Motor neuron (in vitro differentiated cells): ENCODE data around the gene BACE1. TPM values are rescaled to one million over a fixed set of nuclear protein-coding genes. Genes with fewer than 3 reads are reported as not detected.

Source experiments
- ATAC-seq, 8 experiments: fragments of 200-7000 bp; cut with Tn5 transposase; replicated peaks in 6 of 8; 2 replicates each; pipeline ENCODE4 v1.8.0; 2021; ENCODE audit warnings: mild to moderate bottlenecking in 8 of 8, moderate library complexity in 8 of 8
- H3K27ac ChIP-seq, 2 donors: fragments of 250-450 bp; sonication (Bioruptor Pico); 2 replicates each; pipeline ENCODE4 v1.9.0; 2021; ENCODE audit warnings: antibody characterized with exemption in 2 of 2, mild to moderate bottlenecking in 2 of 2, moderate library complexity in 1 of 2
- H3K4me1 ChIP-seq, 2 donors: fragments of 250-450 bp; sonication (Bioruptor Pico); replicated peaks in 1 of 2; 2 replicates each; pipeline ENCODE4 v1.6.1; 2021; ENCODE audit warnings: antibody characterized with exemption in 2 of 2, mild to moderate bottlenecking in 2 of 2, moderate library complexity in 1 of 2
- H3K4me3 ChIP-seq, 5 donors: fragments of 250-450 bp; sonication (Bioruptor Pico); 2 replicates each; pipeline ENCODE4 v1.9.0; 2021; ENCODE audit warnings: antibody characterized with exemption in 5 of 5, mild to moderate bottlenecking in 5 of 5, moderate library complexity in 4 of 5
- WGBS, 10 experiments: fragments of 450-650 bp; shearing (Covaris generic); methylation state at CpG; one replicate each; pipeline ENCODE4 v1.0.0; 2022; 5-methylcytosine and 5-hydroxymethylcytosine counted together
- in situ Hi-C, 9 experiments: fragments of 400-800 bp; cut with MboI; loops; one replicate each; pipeline ENCODE4 v1.15.0; 2021; ENCODE audit warnings: low sequenced_read_pairs in 9 of 9, low pct_unique_long_range_greater_than_20kb in 2 of 9; ENCODE audit not compliant: unreplicated experiment in 9 of 9
- total RNA-seq, 8 experiments: library from RNA; unstranded; fragments of 300-600 nt; gene quantifications; 2 replicates each; pipeline versions ENCODE4 v1.2.3 to v1.2.4, GENCODE V29; 2022

The BACE1 gene
- total RNA-seq, result 10 to 100 TPM; 13.0 to 56.3 (median 27.2) TPM

DNA sequence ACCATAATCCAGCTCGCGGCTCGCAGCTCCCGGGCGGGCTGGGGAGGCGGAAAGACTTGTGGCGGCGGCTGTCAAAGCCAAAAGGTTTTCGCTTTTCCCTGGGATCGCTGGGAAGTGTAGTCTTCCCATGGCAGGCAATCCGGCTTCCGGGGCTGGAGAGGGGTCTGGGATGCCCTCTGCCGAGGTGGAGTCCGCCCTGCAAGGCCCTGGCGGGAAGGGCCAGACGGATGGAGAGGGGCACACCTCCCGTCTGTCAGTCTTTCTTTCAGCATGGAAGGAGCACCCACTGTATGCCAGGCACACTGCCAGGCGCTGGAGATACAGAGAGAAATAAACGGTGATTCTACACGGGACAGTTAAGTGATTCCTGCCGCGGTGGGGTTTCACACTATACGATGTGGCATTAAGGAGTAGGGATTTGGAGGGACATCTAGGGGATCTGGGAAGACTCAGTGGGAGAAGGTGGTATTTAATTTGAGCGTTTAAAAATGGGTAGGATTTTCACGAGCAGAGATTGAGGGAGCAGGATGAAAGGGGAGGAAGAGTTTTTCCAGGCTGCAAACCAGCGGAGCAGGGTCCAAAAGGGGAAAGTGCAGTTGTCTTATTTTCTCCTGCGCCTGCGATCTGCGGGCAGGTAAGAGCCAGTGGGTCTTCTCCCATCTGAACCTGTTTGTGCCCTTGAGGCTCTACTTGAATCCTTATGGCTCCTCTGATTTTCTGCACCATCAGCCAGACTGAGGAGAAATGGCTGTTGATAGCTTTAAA, at the start of gene BACE1:
Gene BACE1, minus strand, starts transcription at position 60 of the 765 bp plus-strand sequence. CDS start 461 bp downstream, outside the sequence.
- peak; percentile 80 to 96 (median 94) for ATAC-seq
- Histone ChIP-seq H3K4me3 (peak within 1 kb of the TSS; percentile 69 to 84 (median 73)), H3K4me1 (peaks cover 16 to 18% of the 10 kb centered on the region in 2 donors), H3K27ac (peak within 1 kb of the TSS; percentile 37 to 68)
- WGBS, 10 experiments, result 4 to 53% (median 32%) methylated on average over 2 to 16 of the region's 29 CpGs; no CpG with 5 or more reads in 2 of the 10 experiments
- in situ Hi-C loops, result no loop called here

DNA sequence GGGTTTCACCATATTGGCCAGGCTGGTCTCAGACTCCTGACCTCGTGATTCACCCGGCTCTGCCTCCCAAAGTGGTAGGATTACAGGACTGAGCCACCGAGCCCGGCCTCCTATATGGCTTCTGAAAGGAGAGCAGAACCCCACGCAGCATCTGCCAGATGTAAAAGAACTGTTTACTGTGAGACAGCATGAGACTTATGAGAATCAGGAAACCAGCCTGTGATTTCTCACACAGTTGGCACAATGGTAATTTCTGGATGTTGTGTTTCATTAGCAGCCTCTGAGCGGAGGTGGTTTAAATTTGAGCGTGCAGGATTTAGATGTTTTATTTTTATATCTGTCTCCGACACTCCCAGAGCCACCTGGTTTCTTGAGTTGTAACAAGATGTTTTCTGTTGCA, 45.4 kb upstream of the BACE1 start:
- Histone ChIP-seq H3K4me1 (no peaks in the 10 kb centered on the region), H3K27ac (no peak overlapping the region), H3K4me3 (no peak overlapping the region)
- ATAC-seq, result no peak
- in situ Hi-C loops, result no loop called here
- WGBS, 10 experiments, result 75 to 100% (median 94%) methylated on average over 2 to 6 of the region's 8 CpGs; no CpG with 5 or more reads in 3 of the 10 experiments

- in situ Hi-C loops, result no loop called here
- WGBS, 10 experiments, result 40 to 90% (median 87%) methylated on average over 1 to 4 of the region's 9 CpGs; no CpG with 5 or more reads in 5 of the 10 experiments
- Histone ChIP-seq H3K27ac (no peak overlapping the region), H3K4me1 (no peaks in the 10 kb centered on the region), H3K4me3 (no peak overlapping the region)
- ATAC-seq, result no peak
Observed at GRCh38 chr11:117356126-117356890, 40.3 kb upstream of the BACE1 start.

DNA sequence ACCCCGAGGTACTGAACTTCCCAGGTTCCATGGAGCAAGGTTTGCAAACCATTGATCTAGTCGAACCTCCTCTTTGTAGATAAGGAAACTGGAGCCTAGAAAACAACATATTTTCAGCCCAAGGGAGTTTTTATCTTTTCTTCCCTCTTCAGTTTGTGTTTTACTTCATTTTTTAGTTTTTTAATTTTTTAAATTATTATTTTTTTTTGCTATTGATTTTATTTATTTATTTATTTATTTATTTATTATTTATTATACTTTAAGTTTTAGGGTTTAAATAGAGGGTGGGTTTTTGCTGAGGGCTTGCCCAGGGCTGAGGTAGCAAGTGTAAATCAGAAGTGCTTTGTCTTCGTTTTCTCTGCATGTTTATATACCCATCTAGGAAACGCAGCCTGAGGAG, 38.5 kb upstream of the BACE1 start:
- Histone ChIP-seq H3K4me1 (no peaks in the 10 kb centered on the region), H3K27ac (no peak overlapping the region), H3K4me3 (no peak overlapping the region)
- WGBS, 10 experiments, result 79 to 100% (median 89%) methylated on average over 2 to 4 of the region's 4 CpGs; no CpG with 5 or more reads in 1 of the 10 experiments
- in situ Hi-C loops, result no loop called here
- no peak for ATAC-seq

GRCh38 chr11:117345039-117345438, 29.0 kb upstream of the BACE1 start:
- H3K4me3 ChIP-seq, result no peak overlapping the region
- no peak overlapping the region for H3K27ac ChIP-seq
- in situ Hi-C loops, result no loop called here
- 24 to 80% (median 60%) methylated on average over 1 to 2 of the region's 2 CpGs; no CpG with 5 or more reads in 7 of the 10 experiments for WGBS, 10 experiments
- ATAC-seq, result no peak
- no peaks in the 10 kb centered on the region for H3K4me1 ChIP-seq

DNA sequence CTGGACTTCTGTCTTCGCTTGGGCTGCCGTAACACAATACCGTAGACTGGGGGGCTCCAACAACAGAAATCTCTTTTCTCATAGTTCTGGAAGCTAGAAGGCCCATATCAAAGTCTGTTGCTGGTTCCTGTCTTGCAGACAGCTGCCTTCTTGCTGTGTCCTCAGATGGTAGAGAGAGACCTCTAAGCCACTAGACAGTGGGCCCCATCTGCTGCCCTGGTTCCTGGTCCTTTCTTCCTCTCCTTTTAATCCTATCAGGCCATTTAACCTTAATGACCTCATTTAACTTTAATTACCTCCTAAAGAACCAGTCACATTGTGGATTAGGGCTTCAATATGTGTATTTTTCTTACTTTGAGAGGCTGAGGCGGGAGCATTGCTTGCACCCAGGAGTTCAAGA, 21.0 kb upstream of the BACE1 start:
- in situ Hi-C loops, result no loop called here
- Histone ChIP-seq H3K4me1 (peaks cover 4 to 10% of the 10 kb centered on the region in 2 donors), H3K27ac (no peak overlapping the region), H3K4me3 (no peak overlapping the region)
- WGBS, 10 experiments, result 89 to 100% (median 100%) methylated on average over 1 to 4 of the region's 4 CpGs; no CpG with 5 or more reads in 5 of the 10 experiments
- no peak for ATAC-seq

DNA sequence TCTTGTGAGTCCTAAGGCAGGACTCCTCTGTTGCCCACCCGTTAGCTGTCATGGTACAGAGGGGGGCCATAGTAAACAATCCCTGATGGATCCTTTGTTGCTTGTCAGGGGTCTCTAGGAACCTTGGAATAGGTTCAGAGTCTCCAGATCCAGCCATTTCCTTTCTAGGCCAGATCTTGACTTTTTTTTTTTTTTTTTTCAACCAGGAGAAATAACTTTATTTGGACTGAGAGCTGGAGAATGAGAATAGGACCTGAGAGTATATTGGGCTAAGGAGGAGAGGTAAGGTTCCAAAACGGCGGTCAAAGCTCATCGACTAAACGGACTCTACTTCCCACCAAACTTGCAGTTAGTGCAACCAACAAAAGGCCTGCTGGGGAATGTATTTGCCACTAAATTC, 19.3 kb upstream of the BACE1 start:
- in situ Hi-C loops, result no loop called here
- no peak overlapping the region for H3K4me3 ChIP-seq
- WGBS, 10 experiments, result 74 to 100% (median 95%) methylated on average over 1 to 5 of the region's 5 CpGs
- H3K27ac ChIP-seq, result no peak overlapping the region
- peaks cover 4 to 10% of the 10 kb centered on the region in 2 donors for H3K4me1 ChIP-seq
- ATAC-seq, result no peak

DNA sequence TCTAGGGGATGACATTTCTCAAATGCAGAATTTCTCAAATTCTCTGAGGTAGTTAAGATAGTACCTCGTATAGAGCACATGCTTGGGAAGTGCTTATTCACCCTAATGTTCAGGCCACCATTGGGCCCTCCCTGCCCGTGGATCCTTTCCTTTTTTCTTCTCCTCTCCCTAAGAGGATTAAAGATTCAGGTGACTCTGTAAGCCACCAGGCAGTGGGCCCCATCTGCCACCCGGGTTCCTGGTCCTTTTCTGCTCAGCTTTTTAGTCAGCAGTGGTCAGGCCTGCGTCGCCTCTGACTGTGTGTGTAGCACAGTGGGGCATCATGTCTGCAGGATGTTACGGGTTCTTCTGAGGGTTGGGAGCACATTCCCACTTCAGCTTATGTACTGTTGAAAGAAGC, 18.8 kb upstream of the BACE1 start:
- ATAC-seq, result no peak
- 67 to 100% (median 93%) methylated on average over 1 to 4 of the region's 6 CpGs; no CpG with 5 or more reads in 4 of the 10 experiments for WGBS, 10 experiments
- H3K4me3 ChIP-seq, result no peak overlapping the region
- H3K27ac ChIP-seq, result no peak overlapping the region
- H3K4me1 ChIP-seq, result peaks cover 4 to 10% of the 10 kb centered on the region in 2 donors
- in situ Hi-C loops, result no loop called here

GRCh38 chr11:117333917-117334316, 17.9 kb upstream of the BACE1 start:
- peak in 6 of 8 experiments; percentile 18 to 96 (median 86) for ATAC-seq
- Histone ChIP-seq H3K27ac (peak overlapping the region in 1 of 2 donors; percentile 18), H3K4me1 (peaks cover 6 to 12% of the 10 kb centered on the region in 2 donors), H3K4me3 (no peak overlapping the region)
- in situ Hi-C loops, result no loop called here
- whole genome bisulfite sequencing, 10 experiments, result 19 to 73% (median 60%) methylated on average over 1 to 7 of the region's 9 CpGs

- Histone ChIP-seq H3K4me1 (peaks cover 10 to 15% of the 10 kb centered on the region in 2 donors), H3K27ac (peak overlapping the region in 1 of 2 donors; percentile 52), H3K4me3 (no peak overlapping the region)
- in situ Hi-C loops, result no loop called here
- 0 to 100% (median 83%) methylated on average over 1 to 2 of the region's 2 CpGs; no CpG with 5 or more reads in 3 of the 10 experiments for WGBS, 10 experiments
- ATAC-seq, result no peak
Observed at GRCh38 chr11:117332843-117333242, 16.8 kb upstream of the BACE1 start.

DNA sequence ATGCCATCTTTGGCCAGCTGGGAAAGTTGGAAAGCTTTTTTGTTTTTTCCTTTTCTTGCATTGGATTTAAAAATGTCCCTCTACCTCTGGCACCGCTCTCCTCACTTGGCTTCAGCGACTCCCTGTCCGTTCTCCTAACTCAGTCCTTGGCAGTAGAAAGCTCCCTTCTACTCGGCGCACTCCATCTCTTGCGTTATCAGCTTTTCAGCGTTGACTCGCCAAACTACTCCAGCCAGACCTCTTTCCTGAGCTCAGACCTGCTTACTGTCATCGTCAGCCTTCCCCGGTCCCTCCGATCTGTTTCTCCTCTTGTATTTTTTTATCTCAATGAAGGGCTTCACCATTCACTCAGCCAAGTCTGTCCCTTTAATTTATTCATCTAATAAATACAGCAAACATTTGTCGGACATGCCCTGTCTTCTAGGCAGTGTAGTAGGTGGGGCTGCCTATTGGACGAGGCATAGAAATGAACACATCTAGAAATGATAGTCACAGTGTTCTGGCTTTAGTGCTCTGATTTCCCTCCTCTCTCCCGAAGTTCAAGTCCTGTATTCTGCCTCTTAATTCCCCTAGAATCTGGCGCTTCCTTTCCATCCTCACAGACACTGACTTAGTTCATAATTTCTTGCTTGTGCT, 12.4 kb upstream of the BACE1 start:
- Histone ChIP-seq H3K4me3 (peak overlapping the region; percentile 54 to 86 (median 81)), H3K27ac (peak overlapping the region; percentile 67 to 78), H3K4me1 (peaks cover 6 to 9% of the 10 kb centered on the region in 2 donors)
- in situ Hi-C loops, result no loop called here
- WGBS, 10 experiments, result 0 to 21% (median 5%) methylated on average over 2 to 13 of the region's 15 CpGs; no CpG with 5 or more reads in 1 of the 10 experiments
- ATAC-seq, result peak; percentile 8 to 36 (median 16)

- 0 to 3% (median 0%) methylated on average over 1 to 11 of the region's 64 CpGs; no CpG with 5 or more reads in 3 of the 10 experiments for whole genome bisulfite sequencing, 10 experiments
- Histone ChIP-seq H3K4me1 (peaks cover 5 to 7% of the 10 kb centered on the region in 2 donors), H3K4me3 (peak within 1 kb of the TSS; percentile 54 to 86 (median 81)), H3K27ac (peak within 1 kb of the TSS; percentile 67 to 78)
- peak; percentile 86 to 96 (median 96) for ATAC-seq
- in situ Hi-C loops, result no loop called here
Observed at GRCh38 chr11:117327567-117328374, 11.7 kb upstream of the BACE1 start, which contains the start of gene CEP164. CEP164 (plus strand) TSS chr11:117327854; CDS start chr11:117338587, 10,733 bp downstream.
